ENCODE data around the gene SPEM2.
A peak's percentile ranks its signal among the peaks of the same experiment; 100 is the strongest.

SPEM2 gene

DNA sequence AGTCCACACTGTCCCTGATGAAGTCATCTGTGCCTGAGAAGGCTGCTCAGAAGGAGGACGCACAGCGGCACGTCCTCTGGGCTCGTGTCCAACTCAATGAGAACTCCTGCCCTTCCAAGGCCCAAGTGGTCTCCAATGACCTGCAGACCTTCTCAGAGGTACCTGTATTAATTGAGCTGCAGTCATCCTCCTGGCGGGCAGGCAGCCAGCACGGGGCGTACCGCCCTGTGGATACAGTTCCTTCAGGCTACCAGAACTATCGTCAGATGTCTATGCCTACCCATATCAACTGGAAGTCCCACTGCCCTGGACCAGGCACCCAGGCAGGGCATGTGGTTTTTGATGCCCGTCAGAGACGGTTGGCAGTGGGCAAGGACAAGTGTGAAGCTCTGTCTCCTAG is 6.9 kb downstream of the SPEM2 start:
- TF ChIP-seq JUND (IDR thresholded peaks at IDR 0.05; ENCODE audit: low read depth), result no peak
- in situ Hi-C loops (cut with HindIII; ENCODE audit: low pct_unique_long_range_greater_than_20kb, low sequenced_read_pairs), result no loop called here
- no peak for DNase-seq (ENCODE audit: low read depth in 1 of 2, low spot score in 1 of 2)

DNA sequence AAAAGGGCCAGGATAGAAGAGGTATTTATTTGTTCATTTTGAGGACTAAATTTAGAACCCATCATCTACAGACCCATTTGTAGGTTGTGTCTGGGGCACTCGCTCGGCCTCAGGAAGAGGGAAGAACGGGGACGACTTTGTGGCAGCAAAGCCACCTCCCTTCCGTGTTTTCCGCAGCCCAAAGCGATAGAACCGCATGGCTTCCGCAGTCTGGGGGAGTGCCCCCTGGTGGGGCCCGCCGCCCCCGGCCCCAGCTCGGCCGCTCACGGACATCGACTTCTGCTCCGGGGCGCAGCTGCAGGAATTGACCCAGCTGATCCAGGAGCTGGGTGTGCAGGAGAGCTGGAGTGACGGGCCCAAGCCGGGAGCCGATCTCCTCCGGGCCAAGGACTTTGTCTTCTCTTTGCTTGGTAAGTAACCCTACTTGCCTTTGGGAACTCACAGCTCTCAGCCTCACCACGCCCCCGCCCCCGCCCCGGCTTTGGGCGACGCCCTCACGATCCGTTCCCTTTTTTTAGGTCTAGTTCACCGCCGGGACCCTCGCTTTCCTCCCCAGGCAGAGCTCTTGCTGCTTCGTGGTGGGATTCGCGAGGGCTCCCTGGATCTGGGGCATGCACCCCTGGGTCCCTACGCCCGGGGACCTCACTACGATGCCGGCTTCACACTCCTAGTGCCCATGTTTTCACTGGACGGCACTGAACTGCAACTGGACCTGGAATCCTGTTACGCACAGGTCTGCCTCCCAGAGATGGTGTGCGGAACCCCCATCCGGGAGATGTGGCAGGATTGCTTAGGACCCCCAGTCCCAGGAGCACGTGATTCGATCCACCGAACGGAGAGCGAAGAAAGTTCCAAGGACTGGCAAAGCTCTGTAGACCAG is 10.5 kb downstream of the SPEM2 start:
- no peak for TF ChIP-seq JUND (IDR thresholded peaks at IDR 0.05; ENCODE audit: low read depth)
- in situ Hi-C loops (cut with HindIII; ENCODE audit: low pct_unique_long_range_greater_than_20kb, low sequenced_read_pairs), result no loop called here
- peak in 1 of 2 experiments; percentile 57 for DNase-seq (ENCODE audit: low read depth in 1 of 2, low spot score in 1 of 2)

DNA sequence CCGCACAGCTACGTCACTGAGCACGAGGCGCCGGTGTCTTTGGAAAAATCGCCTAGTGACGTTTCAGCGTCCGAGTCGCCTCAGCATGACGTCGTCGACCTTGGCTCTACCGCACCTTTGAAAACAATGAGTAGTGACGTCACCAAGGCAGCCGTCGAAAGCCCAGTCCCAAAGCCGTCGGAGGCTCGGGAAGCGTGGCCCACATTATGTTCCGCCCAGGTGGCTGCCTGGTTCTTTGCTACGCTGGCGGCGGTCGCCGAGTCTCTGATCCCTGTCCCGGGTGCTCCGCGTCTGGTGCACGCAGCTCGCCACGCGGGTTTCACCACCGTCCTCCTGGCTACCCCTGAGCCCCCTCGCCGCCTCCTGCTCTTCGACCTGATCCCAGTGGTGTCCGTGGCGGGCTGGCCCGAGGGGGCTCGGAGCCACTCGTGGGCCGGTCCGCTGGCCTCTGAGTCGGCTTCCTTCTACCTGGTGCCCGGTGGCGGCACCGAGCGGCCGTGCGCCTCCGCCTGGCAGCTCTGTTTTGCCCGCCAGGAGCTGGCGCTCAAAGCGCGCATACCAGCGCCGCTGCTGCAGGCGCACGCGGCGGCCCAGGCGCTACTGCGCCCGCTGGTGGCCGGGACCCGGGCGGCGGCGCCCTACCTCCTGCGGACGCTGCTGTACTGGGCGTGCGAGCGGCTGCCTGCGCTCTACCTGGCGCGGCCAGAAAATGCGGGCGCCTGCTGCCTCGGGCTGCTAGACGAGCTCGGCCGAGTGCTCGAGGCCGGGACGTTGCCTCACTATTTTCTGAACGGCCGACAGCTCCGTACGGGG is 11.3 kb downstream of the SPEM2 start:
- in situ Hi-C loops (cut with HindIII; ENCODE audit: low pct_unique_long_range_greater_than_20kb, low sequenced_read_pairs), result no loop called here
- no peak for TF ChIP-seq JUND (IDR thresholded peaks at IDR 0.05; ENCODE audit: low read depth)
- DNase-seq (ENCODE audit: low read depth in 1 of 2, low spot score in 1 of 2), result peak; percentile 65 to 89

DNA sequence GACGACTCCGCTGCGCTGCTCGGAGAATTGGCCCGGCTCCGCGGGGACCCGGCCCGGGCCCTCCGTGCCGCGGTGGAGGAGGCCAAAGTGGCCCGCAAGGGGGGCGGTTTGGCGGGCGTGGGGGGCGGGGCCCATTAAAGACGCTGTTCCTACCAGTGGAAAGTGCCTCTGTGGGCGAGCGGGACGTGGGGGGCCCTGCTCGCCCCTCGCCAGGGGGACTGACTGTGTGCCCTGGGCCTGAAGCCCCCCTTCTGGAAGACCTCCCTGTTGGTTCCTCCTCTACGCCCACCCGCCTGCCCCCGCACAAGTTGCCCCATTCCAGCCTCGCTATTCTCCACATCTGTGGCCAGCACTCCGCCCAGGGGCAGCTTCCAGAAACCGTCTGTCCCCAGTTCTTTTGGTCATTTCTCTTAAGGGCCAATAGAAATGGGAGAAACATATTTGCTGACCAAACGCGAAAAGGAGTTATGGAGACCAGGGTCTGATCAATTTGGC is 12.0 kb downstream of the SPEM2 start:
- in situ Hi-C loops (cut with HindIII; ENCODE audit: low pct_unique_long_range_greater_than_20kb, low sequenced_read_pairs), result no loop called here
- no peak for TF ChIP-seq JUND (IDR thresholded peaks at IDR 0.05; ENCODE audit: low read depth)

DNA sequence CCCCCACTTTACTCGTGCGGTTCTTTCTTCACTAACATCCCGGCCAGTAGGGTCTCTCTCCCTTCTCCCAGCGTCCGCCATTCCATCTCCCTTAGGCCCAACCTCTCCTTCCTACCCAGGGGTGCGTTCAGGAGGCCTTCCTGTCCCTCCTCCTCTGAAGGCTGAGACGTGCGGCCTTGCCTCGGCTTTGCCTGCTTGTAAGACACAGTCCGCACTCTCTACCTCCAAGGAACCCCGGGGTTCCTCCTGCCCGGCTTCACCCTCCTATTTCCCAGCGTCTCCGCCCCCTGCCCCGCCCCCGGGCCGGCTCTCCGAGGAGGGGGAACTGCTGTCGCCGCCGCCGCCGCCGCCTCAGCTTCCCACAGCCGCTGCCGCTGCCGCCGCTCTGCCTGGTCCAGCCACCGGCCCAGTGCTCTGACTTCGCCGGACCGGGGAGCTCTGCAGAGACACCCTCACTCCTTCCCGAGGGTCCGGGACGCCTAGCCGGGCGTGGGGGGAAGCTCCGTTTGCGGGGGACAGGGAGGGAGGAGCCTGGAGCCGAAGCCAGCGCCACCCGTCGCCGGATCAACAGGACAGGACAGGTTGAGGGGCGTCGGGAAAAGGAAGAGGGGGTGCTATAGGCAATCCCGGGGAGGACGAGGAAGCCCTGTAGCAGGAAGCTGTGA is 12.7 kb downstream of the SPEM2 start:
- no peak for DNase-seq (ENCODE audit: low read depth in 1 of 2, low spot score in 1 of 2)
- in situ Hi-C loops (cut with HindIII; ENCODE audit: low pct_unique_long_range_greater_than_20kb, low sequenced_read_pairs), result no loop called here
- TF ChIP-seq JUND (IDR thresholded peaks at IDR 0.05; ENCODE audit: low read depth), result no peak

More for the DNA sequence above, 12.0 kb downstream of the SPEM2 start:
- DNase-seq (ENCODE audit: low read depth in 1 of 2, low spot score in 1 of 2), result no peak

DNA sequence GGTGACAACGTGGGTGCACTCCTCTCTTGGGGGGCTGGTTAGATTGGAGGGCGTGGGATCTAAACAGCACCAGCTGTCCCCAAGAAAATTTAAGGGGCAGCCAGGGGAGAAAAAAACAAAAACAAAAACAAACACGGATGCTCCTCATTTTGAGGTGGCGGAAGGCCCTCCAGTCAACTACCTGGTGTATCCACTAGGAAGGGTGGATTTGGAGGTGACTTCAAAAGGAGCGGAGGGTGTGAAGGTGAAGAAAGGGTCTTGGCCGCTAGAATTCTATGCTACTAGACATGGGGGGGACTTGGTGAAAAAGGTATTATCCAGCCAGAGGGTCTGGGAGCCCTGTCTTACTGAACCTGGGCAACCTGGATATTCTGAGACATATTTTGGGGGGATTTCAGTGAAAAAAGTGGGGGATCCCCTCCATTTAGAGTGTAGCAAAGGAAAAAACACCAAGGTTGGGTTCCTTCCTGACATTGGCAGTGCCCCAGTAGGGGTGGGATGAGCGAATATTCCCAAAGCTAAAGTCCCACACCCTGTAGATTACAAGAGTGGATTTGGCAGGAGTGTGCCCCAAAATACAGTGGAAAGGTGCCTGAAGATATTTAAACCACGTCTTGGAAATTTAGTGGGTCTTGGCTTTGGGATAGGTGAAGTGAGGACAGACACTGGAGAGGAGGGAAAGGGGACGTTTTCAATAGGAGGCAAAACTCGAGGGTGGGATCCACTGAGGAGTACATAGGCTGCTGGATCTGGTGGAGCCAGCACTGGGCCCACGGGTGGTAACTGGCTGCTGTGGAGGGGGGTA is 13.4 kb downstream of the SPEM2 start:
- in situ Hi-C loops (cut with HindIII; ENCODE audit: low pct_unique_long_range_greater_than_20kb, low sequenced_read_pairs), result no loop called here
- no peak for TF ChIP-seq JUND (IDR thresholded peaks at IDR 0.05; ENCODE audit: low read depth)
- no peak for DNase-seq (ENCODE audit: low read depth in 1 of 2, low spot score in 1 of 2)

DNA sequence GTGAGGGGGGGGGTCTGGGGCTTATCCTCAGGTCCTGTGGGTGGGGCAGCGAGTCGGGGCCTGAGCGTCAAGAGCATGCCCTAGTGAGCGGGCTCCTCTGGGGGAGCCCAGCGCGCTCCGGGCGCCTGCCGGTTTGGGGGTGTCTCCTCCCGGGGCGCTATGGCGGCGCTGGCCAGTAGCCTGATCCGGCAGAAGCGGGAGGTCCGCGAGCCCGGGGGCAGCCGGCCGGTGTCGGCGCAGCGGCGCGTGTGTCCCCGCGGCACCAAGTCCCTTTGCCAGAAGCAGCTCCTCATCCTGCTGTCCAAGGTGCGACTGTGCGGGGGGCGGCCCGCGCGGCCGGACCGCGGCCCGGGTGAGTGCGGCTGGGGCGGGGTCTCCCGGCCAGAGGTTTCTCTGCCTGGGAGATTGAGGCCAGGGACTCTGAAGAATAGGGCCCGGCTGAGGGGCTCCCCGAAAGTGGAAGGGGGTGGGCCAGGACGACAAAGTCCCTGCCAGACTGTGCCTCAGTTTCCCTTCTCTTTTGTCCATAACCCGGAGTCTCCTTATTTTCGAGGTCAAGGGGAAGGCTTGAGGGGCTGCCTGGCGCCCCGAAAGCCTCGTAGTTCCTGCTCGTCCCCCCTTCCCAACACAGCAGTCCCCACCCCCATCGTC is 14.2 kb downstream of the SPEM2 start, which contains the start of gene FGF11:
TSS of gene FGF11 (plus strand) at position 51 of the 651 bp plus-strand sequence. CDS start at position 160, 109 bp downstream.
- in situ Hi-C loops (cut with HindIII; ENCODE audit: low pct_unique_long_range_greater_than_20kb, low sequenced_read_pairs), result no loop called here
- DNase-seq (ENCODE audit: low read depth in 1 of 2, low spot score in 1 of 2), result no peak
- TF ChIP-seq JUND (IDR thresholded peaks at IDR 0.05; ENCODE audit: low read depth), result no peak

DNA sequence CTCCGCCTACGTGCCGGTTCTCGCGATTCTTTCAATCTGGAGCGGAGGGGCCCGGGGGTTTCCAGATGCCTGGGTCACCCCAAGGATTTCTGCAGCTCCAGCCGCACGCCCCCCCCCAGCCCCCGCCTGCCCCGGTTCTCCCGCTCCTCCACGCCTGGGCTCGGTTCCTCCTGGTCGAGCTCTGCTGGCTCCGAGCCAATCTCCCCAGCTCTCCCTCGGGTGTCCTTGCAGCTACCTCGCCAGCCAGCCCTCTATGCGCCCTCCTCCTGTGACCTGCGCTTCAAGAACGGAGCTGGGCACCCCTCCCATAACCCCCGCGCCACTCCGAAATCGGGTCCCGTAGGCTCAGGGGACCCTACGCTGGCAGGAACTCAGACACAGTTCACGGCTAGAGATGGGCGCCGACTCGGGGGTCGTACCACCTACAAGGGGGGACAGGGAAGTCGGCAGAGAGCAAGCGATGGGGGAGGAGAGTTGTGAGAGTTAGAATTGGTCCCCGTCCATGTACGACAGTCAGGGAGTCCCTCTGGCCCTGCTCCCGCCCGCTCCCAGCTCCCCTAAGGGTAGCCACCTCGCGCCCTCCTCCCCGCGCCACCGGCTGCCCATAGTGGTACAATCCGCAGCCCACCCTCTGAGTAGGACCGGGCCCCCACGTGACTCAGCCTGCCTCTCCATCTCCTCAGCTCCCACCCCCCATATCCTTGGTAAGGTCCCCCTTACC is 14.9 kb downstream of the SPEM2 start:
- no peak for TF ChIP-seq JUND (IDR thresholded peaks at IDR 0.05; ENCODE audit: low read depth)
- in situ Hi-C loops (cut with HindIII; ENCODE audit: low pct_unique_long_range_greater_than_20kb, low sequenced_read_pairs), result no loop called here
- DNase-seq (ENCODE audit: low read depth in 1 of 2, low spot score in 1 of 2), result peak; percentile 32 to 58

DNA sequence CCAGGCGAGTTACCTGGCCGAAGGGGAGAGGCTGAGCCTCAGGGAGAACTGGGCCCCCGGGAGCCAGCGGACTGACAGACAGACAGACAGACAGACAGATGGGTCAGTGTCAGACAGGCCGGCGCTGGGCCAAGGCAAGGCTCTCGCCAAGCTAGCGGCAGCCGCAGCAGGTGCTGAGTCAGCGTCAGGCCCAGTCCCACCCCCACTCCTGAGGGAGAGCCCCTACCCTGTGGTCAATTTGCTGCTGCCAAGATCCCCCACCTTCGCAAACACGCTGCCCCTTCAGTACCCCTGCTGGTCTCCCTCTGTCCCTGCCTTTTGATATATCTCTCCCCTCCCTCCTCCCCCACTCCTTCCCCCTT is 15.4 kb downstream of the SPEM2 start:
- in situ Hi-C loops (cut with HindIII; ENCODE audit: low pct_unique_long_range_greater_than_20kb, low sequenced_read_pairs), result no loop called here
- DNase-seq (ENCODE audit: low read depth in 1 of 2, low spot score in 1 of 2), result no peak
- no peak for TF ChIP-seq JUND (IDR thresholded peaks at IDR 0.05; ENCODE audit: low read depth)

DNA sequence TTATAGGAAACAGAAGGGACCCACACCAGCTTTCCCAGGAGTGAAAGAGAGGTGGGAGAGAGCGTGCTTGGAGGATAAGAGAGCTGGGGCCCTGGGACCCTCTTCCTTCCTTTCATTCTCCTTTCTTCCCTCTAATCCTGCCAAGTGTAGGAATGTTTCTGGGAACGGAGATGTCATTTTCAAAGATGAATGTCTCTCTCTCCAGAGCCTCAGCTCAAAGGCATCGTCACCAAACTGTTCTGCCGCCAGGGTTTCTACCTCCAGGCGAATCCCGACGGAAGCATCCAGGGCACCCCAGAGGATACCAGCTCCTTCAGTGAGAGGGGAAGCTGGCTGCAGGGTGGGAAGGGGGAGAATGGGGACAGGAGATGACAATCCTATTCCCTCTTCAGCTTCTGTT is 15.8 kb downstream of the SPEM2 start:
- DNase-seq (ENCODE audit: low read depth in 1 of 2, low spot score in 1 of 2), result no peak
- no peak for TF ChIP-seq JUND (IDR thresholded peaks at IDR 0.05; ENCODE audit: low read depth)
- in situ Hi-C loops (cut with HindIII; ENCODE audit: low pct_unique_long_range_greater_than_20kb, low sequenced_read_pairs), result no loop called here

DNA sequence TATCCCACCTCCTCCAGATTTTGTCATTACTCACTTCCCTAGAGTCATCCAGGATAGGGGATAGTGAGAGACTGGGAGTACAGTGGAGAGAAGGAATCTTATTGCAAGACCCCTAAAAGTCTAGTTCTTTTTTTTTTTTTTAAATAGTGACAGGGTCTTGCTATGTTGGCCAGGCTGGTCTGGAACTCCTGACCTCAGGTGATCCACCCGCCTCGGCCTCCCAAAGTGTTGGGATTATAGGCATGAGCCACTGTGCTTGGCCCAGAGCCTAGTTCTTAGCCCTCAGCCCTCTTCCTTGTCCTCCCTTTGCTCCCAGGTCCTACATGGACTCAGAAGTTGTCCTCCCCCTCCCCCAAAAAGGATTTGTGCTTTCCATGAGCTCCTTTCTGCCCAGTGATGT is 16.7 kb downstream of the SPEM2 start:
- in situ Hi-C loops (cut with HindIII; ENCODE audit: low pct_unique_long_range_greater_than_20kb, low sequenced_read_pairs), result no loop called here
- no peak for TF ChIP-seq JUND (IDR thresholded peaks at IDR 0.05; ENCODE audit: low read depth)
- DNase-seq (ENCODE audit: low read depth in 1 of 2, low spot score in 1 of 2), result no peak
